IMR-90 (cell line): Measurements from ENCODE around the gene NDRG2.

Source experiments
- BHLHE40 ChIP-seq: fragments of 150-350 bp; IDR thresholded peaks from 2 replicates; pipeline ENCODE4 v1.6.1; 2016; ENCODE audit warnings: mild to moderate bottlenecking, low read depth, low read length
- CEBPB ChIP-seq: IDR thresholded peaks from 2 replicates; pipeline ENCODE4 v1.6.1; 2012; ENCODE audit warnings: low read depth, low read length, improper control_type of control experiment
- FOS ChIP-seq: fragments of 150-350 bp; IDR thresholded peaks from 2 replicates; pipeline ENCODE4 v1.6.1; 2016; ENCODE audit warnings: low read depth, low read length
- MAFK ChIP-seq: IDR thresholded peaks from 2 replicates; pipeline ENCODE4 v1.6.1; 2012; ENCODE audit warnings: low read depth, low read length, improper control_type of control experiment
- MAZ ChIP-seq: IDR thresholded peaks from 2 replicates; pipeline ENCODE4 v1.6.1; 2012; ENCODE audit warnings: low read depth, mild to moderate bottlenecking, low read length, improper control_type of control experiment, moderate library complexity, borderline replicate concordance
- NFE2L2 ChIP-seq: fragments of 150-350 bp; IDR thresholded peaks from 2 replicates; pipeline ENCODE4 v1.6.1; 2016; ENCODE audit warnings: low read depth, mild to moderate bottlenecking, low read length
- POLR2A ChIP-seq: IDR thresholded peaks from 2 replicates; pipeline ENCODE4 v1.6.1; 2012; ENCODE audit warnings: mild to moderate bottlenecking, low read depth, low read length
- RCOR1 ChIP-seq: IDR thresholded peaks from 2 replicates; pipeline ENCODE4 v1.6.1; 2012; ENCODE audit warnings: mild to moderate bottlenecking, low read length, improper control_type of control experiment; ENCODE audit not compliant: insufficient replicate concordance
- RFX5 ChIP-seq: IDR thresholded peaks from 2 replicates; pipeline ENCODE4 v1.8.0; 2012; ENCODE audit warnings: low read depth, mild to moderate bottlenecking, low read length, moderate library complexity
- SMC3 ChIP-seq: fragments of 150-350 bp; IDR thresholded peaks from 2 replicates; pipeline ENCODE4 v1.6.1; 2016; ENCODE audit warnings: low read depth, mild to moderate bottlenecking, antibody characterized with exemption, low read length, moderate library complexity
- TF ChIP-seq, protein P1 (sequence below): conservative IDR thresholded peaks from 2 replicates; pipeline ENCODE4 v1.5.1; 2012; ENCODE audit warnings: mild to moderate bottlenecking, low read depth, low read length, improper control_type of control experiment
- TF ChIP-seq, protein P2 (sequence below): fragments of 150-350 bp; IDR thresholded peaks from 2 replicates; pipeline ENCODE4 v1.6.1; 2017; ENCODE audit warnings: mild to moderate bottlenecking, antibody characterized with exemption, low read length, low read depth

DNA sequence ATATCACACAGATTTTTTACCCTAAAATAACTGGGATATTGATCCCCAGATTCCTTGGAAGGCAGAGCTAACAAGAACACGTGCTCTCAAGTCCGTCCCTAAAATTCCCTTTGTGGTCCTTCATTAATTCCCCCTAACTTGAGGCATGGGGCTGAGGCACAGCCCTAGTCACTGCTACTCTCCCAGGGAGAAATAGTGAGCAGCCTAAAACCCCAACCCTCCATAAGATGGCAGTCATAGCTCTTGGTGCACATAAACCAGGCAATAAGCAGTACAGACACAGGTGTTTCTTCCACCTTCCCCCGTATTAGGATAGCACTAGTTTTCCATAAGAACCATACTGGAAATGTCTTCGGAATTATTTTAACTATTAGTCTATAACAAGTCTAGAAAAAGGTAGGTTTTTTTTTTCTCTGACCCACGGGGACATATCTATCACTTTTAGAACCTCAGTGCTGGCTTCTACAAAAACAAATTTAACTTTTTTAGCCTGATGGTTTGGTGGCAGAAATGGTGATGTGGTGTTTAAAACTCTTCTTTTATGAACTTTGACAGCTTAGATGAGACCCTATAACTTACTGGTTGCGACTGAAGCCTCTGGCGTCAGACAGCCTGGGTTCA, 42.1 kb upstream of the NDRG2 start:
- TF ChIP-seq, protein P1, sequence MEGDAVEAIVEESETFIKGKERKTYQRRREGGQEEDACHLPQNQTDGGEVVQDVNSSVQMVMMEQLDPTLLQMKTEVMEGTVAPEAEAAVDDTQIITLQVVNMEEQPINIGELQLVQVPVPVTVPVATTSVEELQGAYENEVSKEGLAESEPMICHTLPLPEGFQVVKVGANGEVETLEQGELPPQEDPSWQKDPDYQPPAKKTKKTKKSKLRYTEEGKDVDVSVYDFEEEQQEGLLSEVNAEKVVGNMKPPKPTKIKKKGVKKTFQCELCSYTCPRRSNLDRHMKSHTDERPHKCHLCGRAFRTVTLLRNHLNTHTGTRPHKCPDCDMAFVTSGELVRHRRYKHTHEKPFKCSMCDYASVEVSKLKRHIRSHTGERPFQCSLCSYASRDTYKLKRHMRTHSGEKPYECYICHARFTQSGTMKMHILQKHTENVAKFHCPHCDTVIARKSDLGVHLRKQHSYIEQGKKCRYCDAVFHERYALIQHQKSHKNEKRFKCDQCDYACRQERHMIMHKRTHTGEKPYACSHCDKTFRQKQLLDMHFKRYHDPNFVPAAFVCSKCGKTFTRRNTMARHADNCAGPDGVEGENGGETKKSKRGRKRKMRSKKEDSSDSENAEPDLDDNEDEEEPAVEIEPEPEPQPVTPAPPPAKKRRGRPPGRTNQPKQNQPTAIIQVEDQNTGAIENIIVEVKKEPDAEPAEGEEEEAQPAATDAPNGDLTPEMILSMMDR, result peak; percentile 26; the same call in 1 of the 2 replicates
- no peak for TF ChIP-seq BHLHE40
- TF ChIP-seq POLR2A, result no peak
- TF ChIP-seq RFX5, result no peak
- TF ChIP-seq MAFK, result no peak
- TF ChIP-seq, protein P2, sequence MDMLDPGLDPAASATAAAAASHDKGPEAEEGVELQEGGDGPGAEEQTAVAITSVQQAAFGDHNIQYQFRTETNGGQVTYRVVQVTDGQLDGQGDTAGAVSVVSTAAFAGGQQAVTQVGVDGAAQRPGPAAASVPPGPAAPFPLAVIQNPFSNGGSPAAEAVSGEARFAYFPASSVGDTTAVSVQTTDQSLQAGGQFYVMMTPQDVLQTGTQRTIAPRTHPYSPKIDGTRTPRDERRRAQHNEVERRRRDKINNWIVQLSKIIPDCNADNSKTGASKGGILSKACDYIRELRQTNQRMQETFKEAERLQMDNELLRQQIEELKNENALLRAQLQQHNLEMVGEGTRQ, result no peak
- TF ChIP-seq RCOR1, result no peak
- TF ChIP-seq NFE2L2, result no peak
- TF ChIP-seq FOS, result no peak
- peak; percentile 8; the same call in 1 of the 2 replicates for TF ChIP-seq SMC3
- no peak for TF ChIP-seq CEBPB
- TF ChIP-seq MAZ, result no peak
